ENCODE results near the gene AQP2.

Gene AQP2

DNA sequence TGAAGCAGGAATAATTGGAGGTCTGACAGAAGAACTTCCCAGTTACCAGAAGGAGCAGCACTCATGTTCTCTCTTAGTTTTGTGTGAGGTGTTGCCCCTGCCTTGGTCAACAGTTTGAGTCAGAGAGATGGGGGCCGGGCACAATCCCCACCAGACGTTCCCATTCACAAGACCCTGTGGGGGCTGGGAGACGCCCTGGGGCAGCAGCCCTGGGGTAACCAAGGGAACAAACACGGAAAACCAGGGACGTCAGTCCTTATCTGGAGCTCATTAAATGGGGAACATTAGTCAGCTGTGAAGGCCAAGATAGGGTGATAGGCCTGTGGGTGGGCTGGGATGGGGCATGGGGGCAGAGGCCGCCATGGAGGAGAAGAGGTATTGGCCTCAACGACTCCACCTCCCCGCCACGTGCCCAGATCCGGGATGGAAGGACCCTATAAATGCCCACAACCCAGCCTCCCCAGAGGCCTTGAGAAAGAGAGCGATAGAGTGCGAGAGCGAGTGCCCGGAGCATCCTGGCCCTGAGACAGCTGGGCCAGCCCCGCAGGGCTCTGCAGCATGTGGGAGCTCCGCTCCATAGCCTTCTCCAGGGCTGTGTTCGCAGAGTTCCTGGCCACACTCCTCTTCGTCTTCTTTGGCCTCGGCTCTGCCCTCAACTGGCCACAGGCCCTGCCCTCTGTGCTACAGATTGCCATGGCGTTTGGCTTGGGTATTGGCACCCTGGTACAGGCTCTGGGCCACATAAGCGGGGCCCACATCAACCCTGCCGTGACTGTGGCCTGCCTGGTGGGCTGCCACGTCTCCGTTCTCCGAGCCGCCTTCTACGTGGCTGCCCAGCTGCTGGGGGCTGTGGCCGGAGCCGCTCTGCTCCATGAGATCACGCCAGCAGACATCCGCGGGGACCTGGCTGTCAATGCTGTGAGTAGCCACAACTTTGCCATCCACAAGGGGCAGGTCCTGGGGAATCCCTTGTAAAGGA is at the start of gene AQP2:
TSS of gene AQP2 (plus strand) at position 465 of the 979 bp plus-strand sequence. CDS start at position 559, 94 bp downstream.
- H3K27me3 ChIP-seq (ENCODE audit: control insufficient read depth in 2 of 2, insufficient read depth in 2 of 2, low read length in 2 of 2), result peaks cover 3 to 6% of the 10 kb centered on the region in 2 donors
- H3K9ac ChIP-seq (ENCODE audit: low read depth in 1 of 2, low read length in 2 of 2), result no peak within 1 kb of the TSS

GRCh38 chr12:49901026-49901425 is 49.5 kb upstream of the AQP2 start:
- Histone ChIP-seq H3K9me3 (ENCODE audit: control insufficient read depth in 2 of 2, low read length in 2 of 2) (no peaks in the 10 kb centered on the region), H3K36me3 (ENCODE audit: control insufficient read depth in 2 of 2, insufficient read depth in 2 of 2, low read length in 2 of 2) (no peaks in the 10 kb centered on the region), H3K27ac (ENCODE audit: low read depth in 2 of 2, low read length in 2 of 2) (no peak overlapping the region), H3K27me3 (ENCODE audit: control insufficient read depth in 2 of 2, insufficient read depth in 2 of 2, low read length in 2 of 2) (peaks cover 5 to 8% of the 10 kb centered on the region in 2 donors), H3K4me3 (ENCODE audit: low read length in 2 of 2) (no peak overlapping the region), H3K9ac (ENCODE audit: low read depth in 1 of 2, low read length in 2 of 2) (no peak overlapping the region), H3K4me1 (ENCODE audit: control insufficient read depth in 2 of 2, insufficient read depth in 2 of 2, low read length in 2 of 2) (no peaks in the 10 kb centered on the region)

More for the DNA sequence above, at the start of gene AQP2:
- H3K27ac ChIP-seq (ENCODE audit: low read depth in 2 of 2, low read length in 2 of 2), result no peak within 1 kb of the TSS
- no peaks in the 10 kb centered on the region for H3K9me3 ChIP-seq (ENCODE audit: control insufficient read depth in 2 of 2, low read length in 2 of 2)
- H3K4me3 ChIP-seq (ENCODE audit: low read length in 2 of 2), result no peak within 1 kb of the TSS
- peaks cover 5 to 12% of the 10 kb centered on the region in 2 donors for H3K4me1 ChIP-seq (ENCODE audit: control insufficient read depth in 2 of 2, insufficient read depth in 2 of 2, low read length in 2 of 2)
- no peaks in the 10 kb centered on the region for H3K36me3 ChIP-seq (ENCODE audit: control insufficient read depth in 2 of 2, insufficient read depth in 2 of 2, low read length in 2 of 2)

GRCh38 chr12:49901986-49902385 is 48.6 kb upstream of the AQP2 start:
- H3K27ac ChIP-seq (ENCODE audit: low read depth in 2 of 2, low read length in 2 of 2), result no peak overlapping the region
- H3K27me3 ChIP-seq (ENCODE audit: control insufficient read depth in 2 of 2, insufficient read depth in 2 of 2, low read length in 2 of 2), result peaks cover 5 to 8% of the 10 kb centered on the region in 2 donors
- no peak overlapping the region for H3K9ac ChIP-seq (ENCODE audit: low read depth in 1 of 2, low read length in 2 of 2)
- no peaks in the 10 kb centered on the region for H3K4me1 ChIP-seq (ENCODE audit: control insufficient read depth in 2 of 2, insufficient read depth in 2 of 2, low read length in 2 of 2)
- H3K9me3 ChIP-seq (ENCODE audit: control insufficient read depth in 2 of 2, low read length in 2 of 2), result no peaks in the 10 kb centered on the region
- no peak overlapping the region for H3K4me3 ChIP-seq (ENCODE audit: low read length in 2 of 2)
- no peaks in the 10 kb centered on the region for H3K36me3 ChIP-seq (ENCODE audit: control insufficient read depth in 2 of 2, insufficient read depth in 2 of 2, low read length in 2 of 2)

DNA sequence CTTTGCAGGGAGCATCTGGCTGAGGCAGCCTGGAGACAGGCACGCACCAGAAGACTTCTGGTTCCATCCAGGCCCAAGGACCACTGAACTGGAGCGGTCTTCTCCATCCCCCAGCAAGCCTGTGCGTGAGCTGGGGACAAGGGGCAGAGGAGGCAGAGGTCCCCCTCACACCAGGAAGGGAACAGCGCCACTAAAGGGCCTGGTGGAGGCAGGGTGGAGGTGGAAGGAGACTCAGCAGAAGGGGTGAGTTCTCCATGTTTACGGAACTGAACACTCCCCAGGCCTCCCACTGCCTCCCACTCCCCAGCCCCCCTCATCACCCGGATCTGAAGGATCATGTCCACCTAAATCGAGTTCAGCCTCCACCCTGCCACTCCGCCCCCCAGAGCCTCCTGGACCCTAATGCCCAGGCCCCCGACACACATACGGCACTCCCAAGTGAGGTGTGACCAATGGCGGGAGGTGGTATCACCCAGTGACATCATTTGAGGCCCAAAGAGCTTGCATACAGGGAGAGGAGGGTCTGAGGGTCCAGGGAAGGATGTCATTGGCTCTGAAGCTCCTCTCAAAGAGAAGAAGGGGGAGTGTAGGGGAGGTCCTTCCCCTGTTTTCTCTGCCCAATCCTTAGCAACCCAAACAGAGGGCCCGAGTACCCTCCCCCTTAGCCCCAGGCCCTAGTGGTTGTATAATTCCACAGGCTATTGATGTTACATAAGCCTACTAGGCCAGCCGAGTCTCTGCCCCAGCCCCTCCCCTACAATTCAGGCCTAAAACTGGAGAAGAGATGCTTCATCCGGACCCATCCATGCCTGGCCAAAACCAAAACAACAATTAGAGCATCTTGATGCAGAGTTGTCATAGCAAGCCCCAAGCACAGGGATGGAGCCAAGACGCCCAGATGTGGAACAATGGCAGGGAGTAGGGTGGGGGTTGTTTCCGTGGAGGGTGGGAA is 47.9 kb upstream of the AQP2 start:
- Histone ChIP-seq H3K4me3 (ENCODE audit: low read length in 2 of 2) (no peak overlapping the region), H3K9me3 (ENCODE audit: control insufficient read depth in 2 of 2, low read length in 2 of 2) (no peaks in the 10 kb centered on the region), H3K36me3 (ENCODE audit: control insufficient read depth in 2 of 2, insufficient read depth in 2 of 2, low read length in 2 of 2) (no peaks in the 10 kb centered on the region), H3K9ac (ENCODE audit: low read depth in 1 of 2, low read length in 2 of 2) (no peak overlapping the region), H3K27me3 (ENCODE audit: control insufficient read depth in 2 of 2, insufficient read depth in 2 of 2, low read length in 2 of 2) (peaks cover 5 to 8% of the 10 kb centered on the region in 2 donors), H3K27ac (ENCODE audit: low read depth in 2 of 2, low read length in 2 of 2) (no peak overlapping the region), H3K4me1 (ENCODE audit: control insufficient read depth in 2 of 2, insufficient read depth in 2 of 2, low read length in 2 of 2) (no peaks in the 10 kb centered on the region)

GRCh38 chr12:49903351-49903699 is 47.2 kb upstream of the AQP2 start:
- H3K4me3 ChIP-seq (ENCODE audit: low read length in 2 of 2), result peak overlapping the region in 1 of 2 donors; percentile 54
- H3K27ac ChIP-seq (ENCODE audit: low read depth in 2 of 2, low read length in 2 of 2), result no peak overlapping the region
- no peaks in the 10 kb centered on the region for H3K9me3 ChIP-seq (ENCODE audit: control insufficient read depth in 2 of 2, low read length in 2 of 2)
- H3K4me1 ChIP-seq (ENCODE audit: control insufficient read depth in 2 of 2, insufficient read depth in 2 of 2, low read length in 2 of 2), result no peaks in the 10 kb centered on the region
- H3K9ac ChIP-seq (ENCODE audit: low read depth in 1 of 2, low read length in 2 of 2), result no peak overlapping the region
- H3K36me3 ChIP-seq (ENCODE audit: control insufficient read depth in 2 of 2, insufficient read depth in 2 of 2, low read length in 2 of 2), result no peaks in the 10 kb centered on the region
- H3K27me3 ChIP-seq (ENCODE audit: control insufficient read depth in 2 of 2, insufficient read depth in 2 of 2, low read length in 2 of 2), result peaks cover 5 to 8% of the 10 kb centered on the region in 2 donors

- Histone ChIP-seq H3K4me3 (ENCODE audit: low read length in 2 of 2) (peak within 1 kb of the TSS; percentile 27 to 54), H3K9me3 (ENCODE audit: control insufficient read depth in 2 of 2, low read length in 2 of 2) (no peaks in the 10 kb centered on the region), H3K27ac (ENCODE audit: low read depth in 2 of 2, low read length in 2 of 2) (no peak within 1 kb of the TSS), H3K9ac (ENCODE audit: low read depth in 1 of 2, low read length in 2 of 2) (no peak within 1 kb of the TSS), H3K27me3 (ENCODE audit: control insufficient read depth in 2 of 2, insufficient read depth in 2 of 2, low read length in 2 of 2) (peaks cover 5 to 8% of the 10 kb centered on the region in 2 donors), H3K36me3 (ENCODE audit: control insufficient read depth in 2 of 2, insufficient read depth in 2 of 2, low read length in 2 of 2) (no peaks in the 10 kb centered on the region), H3K4me1 (ENCODE audit: control insufficient read depth in 2 of 2, insufficient read depth in 2 of 2, low read length in 2 of 2) (no peaks in the 10 kb centered on the region)
Measured at GRCh38 chr12:49903700-49904423, 46.7 kb upstream of the AQP2 start, which contains the start of gene FAIM2. TSS of gene FAIM2 (minus strand) at chr12:49903900. CDS start at chr12:49903792, 108 bp downstream.

DNA sequence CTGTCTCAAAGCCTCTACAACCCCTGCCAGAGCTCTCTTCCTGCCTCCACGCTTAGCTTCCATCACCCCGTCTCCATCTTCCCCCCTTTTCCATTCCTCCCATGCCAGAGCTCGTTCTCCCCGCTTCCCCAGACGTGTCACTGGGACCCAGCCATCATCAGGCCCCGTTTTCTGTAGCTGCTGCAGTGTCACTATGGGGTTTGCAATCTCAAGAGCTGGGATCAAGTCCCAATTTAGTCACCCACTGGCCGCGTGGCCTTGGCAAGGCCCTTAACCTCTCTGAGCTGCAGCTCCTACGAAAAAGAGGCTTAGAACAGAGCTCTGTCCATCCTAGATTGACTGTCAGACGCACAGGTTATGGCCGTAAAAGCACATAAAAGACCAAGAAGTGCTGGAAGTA is 45.9 kb upstream of the AQP2 start:
- Histone ChIP-seq H3K4me1 (ENCODE audit: control insufficient read depth in 2 of 2, insufficient read depth in 2 of 2, low read length in 2 of 2) (no peaks in the 10 kb centered on the region), H3K9me3 (ENCODE audit: control insufficient read depth in 2 of 2, low read length in 2 of 2) (no peaks in the 10 kb centered on the region), H3K36me3 (ENCODE audit: control insufficient read depth in 2 of 2, insufficient read depth in 2 of 2, low read length in 2 of 2) (no peaks in the 10 kb centered on the region), H3K4me3 (ENCODE audit: low read length in 2 of 2) (no peak overlapping the region), H3K9ac (ENCODE audit: low read depth in 1 of 2, low read length in 2 of 2) (no peak overlapping the region), H3K27ac (ENCODE audit: low read depth in 2 of 2, low read length in 2 of 2) (no peak overlapping the region), H3K27me3 (ENCODE audit: control insufficient read depth in 2 of 2, insufficient read depth in 2 of 2, low read length in 2 of 2) (peaks cover 5 to 8% of the 10 kb centered on the region in 2 donors)

DNA sequence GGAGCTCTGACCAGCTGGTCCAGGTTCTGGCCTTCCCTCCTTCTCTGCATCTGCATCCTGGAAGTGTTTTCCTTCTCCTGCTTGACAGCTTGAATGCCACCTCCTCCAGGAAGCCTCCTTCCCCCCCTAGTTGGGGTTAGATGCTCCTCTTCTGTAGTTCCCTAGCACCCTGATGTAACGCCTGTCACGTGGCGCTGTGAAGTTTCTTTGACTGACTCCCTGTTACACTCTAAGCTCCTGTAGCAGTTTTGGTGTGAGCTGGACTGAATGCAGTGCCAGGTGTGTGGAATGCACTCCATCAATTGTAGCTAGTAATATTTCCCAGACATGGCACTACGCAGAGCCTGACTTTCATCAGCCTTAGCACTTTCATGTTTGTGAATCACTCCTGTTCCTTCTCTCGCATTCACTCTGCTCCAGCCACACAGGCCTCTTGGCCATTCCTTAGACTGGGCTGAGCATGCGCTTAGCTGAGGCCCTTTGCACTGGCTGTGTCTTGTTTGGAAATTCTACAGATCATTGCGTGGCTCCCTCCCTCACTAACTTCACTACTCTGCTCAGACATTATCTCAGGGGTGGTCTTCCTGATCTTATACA is 44.7 kb upstream of the AQP2 start:
- H3K9me3 ChIP-seq (ENCODE audit: control insufficient read depth in 2 of 2, low read length in 2 of 2), result no peaks in the 10 kb centered on the region
- H3K36me3 ChIP-seq (ENCODE audit: control insufficient read depth in 2 of 2, insufficient read depth in 2 of 2, low read length in 2 of 2), result no peaks in the 10 kb centered on the region
- peaks cover 3 to 8% of the 10 kb centered on the region in 2 donors for H3K27me3 ChIP-seq (ENCODE audit: control insufficient read depth in 2 of 2, insufficient read depth in 2 of 2, low read length in 2 of 2)
- no peak overlapping the region for H3K9ac ChIP-seq (ENCODE audit: low read depth in 1 of 2, low read length in 2 of 2)
- H3K27ac ChIP-seq (ENCODE audit: low read depth in 2 of 2, low read length in 2 of 2), result no peak overlapping the region
- H3K4me1 ChIP-seq (ENCODE audit: control insufficient read depth in 2 of 2, insufficient read depth in 2 of 2, low read length in 2 of 2), result no peaks in the 10 kb centered on the region
- H3K4me3 ChIP-seq (ENCODE audit: low read length in 2 of 2), result no peak overlapping the region

- H3K4me1 ChIP-seq (ENCODE audit: control insufficient read depth in 2 of 2, insufficient read depth in 2 of 2, low read length in 2 of 2), result no peaks in the 10 kb centered on the region
- H3K4me3 ChIP-seq (ENCODE audit: low read length in 2 of 2), result no peak overlapping the region
- no peak overlapping the region for H3K27ac ChIP-seq (ENCODE audit: low read depth in 2 of 2, low read length in 2 of 2)
- H3K27me3 ChIP-seq (ENCODE audit: control insufficient read depth in 2 of 2, insufficient read depth in 2 of 2, low read length in 2 of 2), result peaks cover 3 to 8% of the 10 kb centered on the region in 2 donors
- no peak overlapping the region for H3K9ac ChIP-seq (ENCODE audit: low read depth in 1 of 2, low read length in 2 of 2)
- no peaks in the 10 kb centered on the region for H3K36me3 ChIP-seq (ENCODE audit: control insufficient read depth in 2 of 2, insufficient read depth in 2 of 2, low read length in 2 of 2)
- no peaks in the 10 kb centered on the region for H3K9me3 ChIP-seq (ENCODE audit: control insufficient read depth in 2 of 2, low read length in 2 of 2)
Measured at GRCh38 chr12:49907352-49907751, 43.2 kb upstream of the AQP2 start.

Data from mucosa of rectum (tissue), 2 donors.